Tongue (tissue), 2 donors: ENCODE data around the gene GCN1. TPM values are rescaled to one million over a fixed set of nuclear protein-coding genes. Genes with fewer than 3 reads are reported as not detected.
A peak's percentile ranks its signal among the peaks of the same experiment; 100 is the strongest.
"Not testable (repeated sequence)": the region's sequence is repeated elsewhere in the genome, so short reads cannot be mapped to it uniquely, and the experiment has no call there.

ENCODE experiments used
- DNase-seq: peaks from one replicate; pipeline ENCODE4 v3.0.0-alpha.2; 2015
- total RNA-seq: library from RNA; depleted of rRNA; stranded (reverse); fragments of >200 nt; gene quantifications from one replicate; pipeline ENCODE4 v1.2.3, GENCODE V29; 2014

GCN1 gene
- total RNA-seq, 1 donor from 2014 or later = 68.3 TPM

GRCh38 chr12:120214626-120215356 is 20.3 kb upstream of the GCN1 start:
- DNase-seq = no peak

GRCh38 chr12:120213758-120214157 is 19.2 kb upstream of the GCN1 start:
- DNase-seq = no peak

- DNase-seq = not testable (repeated sequence)
Observed at GRCh38 chr12:120213182-120213581, 18.7 kb upstream of the GCN1 start.

GRCh38 chr12:120212301-120212700 is 17.8 kb upstream of the GCN1 start:
- DNase-seq = no peak

GRCh38 chr12:120211904-120212283 is 17.4 kb upstream of the GCN1 start:
- DNase-seq = no peak

GRCh38 chr12:120211243-120211903 is 16.9 kb upstream of the GCN1 start:
- DNase-seq = no peak

- DNase-seq = no peak
Observed at GRCh38 chr12:120209851-120210250, 15.3 kb upstream of the GCN1 start.

- no peak for DNase-seq
Observed at GRCh38 chr12:120207227-120207626, 12.7 kb upstream of the GCN1 start.

- not testable (repeated sequence) for DNase-seq
Observed at GRCh38 chr12:120206781-120207180, 12.3 kb upstream of the GCN1 start.

GRCh38 chr12:120206228-120206627 is 11.7 kb upstream of the GCN1 start:
- no peak for DNase-seq

- DNase-seq = no peak
Observed at GRCh38 chr12:120204171-120204570, 9.7 kb upstream of the GCN1 start.

- no peak for DNase-seq
Observed at GRCh38 chr12:120200364-120200800, 5.9 kb upstream of the GCN1 start.

GRCh38 chr12:120199595-120200306 is 5.2 kb upstream of the GCN1 start:
- DNase-seq = peak; percentile 52

GRCh38 chr12:120199025-120199424 is 4.5 kb upstream of the GCN1 start:
- no peak for DNase-seq

GRCh38 chr12:120197542-120197887 is 3.0 kb upstream of the GCN1 start:
- no peak for DNase-seq

GRCh38 chr12:120196817-120197541 is 2.5 kb upstream of the GCN1 start:
- DNase-seq = not testable (repeated sequence)

- DNase-seq = no peak
Observed at GRCh38 chr12:120196363-120196762, 1.8 kb upstream of the GCN1 start.

GRCh38 chr12:120194226-120194533 is 335 bp downstream of the GCN1 start:
- DNase-seq = no peak

- not testable (repeated sequence) for DNase-seq
Observed at GRCh38 chr12:120193286-120193685, 1.2 kb downstream of the GCN1 start.

GRCh38 chr12:120190985-120191480 is 3.5 kb downstream of the GCN1 start:
- DNase-seq = no peak

GRCh38 chr12:120190386-120190785 is 4.1 kb downstream of the GCN1 start:
- no peak for DNase-seq

GRCh38 chr12:120186654-120187053 is 7.9 kb downstream of the GCN1 start:
- DNase-seq = no peak

GRCh38 chr12:120183211-120183631 is 11.3 kb downstream of the GCN1 start:
- DNase-seq = no peak
